COR-L47 (cell line): ENCODE results near the gene OVOL1.

ENCODE experiments used
- DNase-seq: peaks from one replicate; lab custom pipeline; 2025; lab: John Stamatoyannopoulos, UW

Gene OVOL1

GRCh38 chr11:65777821-65778361 lies 9.0 kb upstream of the OVOL1 start:
- no peak for DNase-seq

GRCh38 chr11:65778431-65778900 lies 8.4 kb upstream of the OVOL1 start:
- no peak for DNase-seq

GRCh38 chr11:65778901-65779668 lies 7.8 kb upstream of the OVOL1 start:
- no peak for DNase-seq

- no peak for DNase-seq
Measured at GRCh38 chr11:65779669-65779918, 7.3 kb upstream of the OVOL1 start.

GRCh38 chr11:65779919-65780769 lies 6.7 kb upstream of the OVOL1 start:
- no peak for DNase-seq

GRCh38 chr11:65780770-65781151 lies 6.1 kb upstream of the OVOL1 start, which contains the start of gene AP5B1:
TSS of gene AP5B1 (minus strand) at chr11:65780976. CDS start at chr11:65780591, 385 bp downstream.
- peak; percentile 30 for DNase-seq

GRCh38 chr11:65781152-65781961 lies 5.5 kb upstream of the OVOL1 start:
- no peak for DNase-seq

- DNase-seq, result no peak
Measured at GRCh38 chr11:65781962-65782815, 4.7 kb upstream of the OVOL1 start.

- DNase-seq, result no peak
Measured at GRCh38 chr11:65782816-65783228, 4.0 kb upstream of the OVOL1 start.

GRCh38 chr11:65785319-65786007 lies 1.4 kb upstream of the OVOL1 start:
- DNase-seq, result no peak

- no peak for DNase-seq
Measured at GRCh38 chr11:65786008-65786785, 666 bp upstream of the OVOL1 start.

- DNase-seq, result no peak
Measured at GRCh38 chr11:65787649-65788622, 1.1 kb downstream of the OVOL1 start.

- DNase-seq, result no peak
Measured at GRCh38 chr11:65788821-65789220, 2.0 kb downstream of the OVOL1 start.

GRCh38 chr11:65789230-65790103 lies 2.6 kb downstream of the OVOL1 start:
- no peak for DNase-seq

GRCh38 chr11:65790104-65790901 lies 3.4 kb downstream of the OVOL1 start:
- no peak for DNase-seq

GRCh38 chr11:65790902-65791650 lies 4.2 kb downstream of the OVOL1 start:
- DNase-seq, result no peak
